NCI-H2227 (cell line): ENCODE data around the gene RECQL5.
"Not testable (repeated sequence)": the region's sequence is repeated elsewhere in the genome, so short reads cannot be mapped to it uniquely, and the experiment has no call there.

Experiments
- DNase-seq: peaks from one replicate; lab custom pipeline; 2025; ENCODE audit not compliant: unreplicated experiment; lab: John Stamatoyannopoulos, UW

The RECQL5 gene

GRCh38 chr17:75649687-75650086, 17.3 kb downstream of the RECQL5 start:
- DNase-seq: no peak

GRCh38 chr17:75647921-75648320, 19.0 kb downstream of the RECQL5 start:
- no peak for DNase-seq

- DNase-seq: no peak
Observed at GRCh38 chr17:75647061-75647460, 19.9 kb downstream of the RECQL5 start.

- DNase-seq: no peak
Observed at GRCh38 chr17:75646638-75646992, 20.3 kb downstream of the RECQL5 start.

- no peak for DNase-seq
Observed at GRCh38 chr17:75645889-75646637, 20.9 kb downstream of the RECQL5 start.

- DNase-seq: no peak
Observed at GRCh38 chr17:75645501-75645888, 21.5 kb downstream of the RECQL5 start.

GRCh38 chr17:75643643-75644017, 23.3 kb downstream of the RECQL5 start:
- no peak for DNase-seq

- DNase-seq: no peak
Observed at GRCh38 chr17:75642784-75643642, 23.9 kb downstream of the RECQL5 start.

- DNase-seq: no peak
Observed at GRCh38 chr17:75642182-75642783, 24.7 kb downstream of the RECQL5 start.

- DNase-seq: no peak
Observed at GRCh38 chr17:75641343-75641742, 25.6 kb downstream of the RECQL5 start.

GRCh38 chr17:75640556-75641119, 26.3 kb downstream of the RECQL5 start:
- no peak for DNase-seq

GRCh38 chr17:75639771-75640555, 27.0 kb downstream of the RECQL5 start:
- DNase-seq: no peak

GRCh38 chr17:75639327-75639726, 27.6 kb downstream of the RECQL5 start:
- DNase-seq: no peak

GRCh38 chr17:75638893-75639292, 28.1 kb downstream of the RECQL5 start:
- DNase-seq: no peak

- DNase-seq: not testable (repeated sequence)
Observed at GRCh38 chr17:75638039-75638438, 28.9 kb downstream of the RECQL5 start.

GRCh38 chr17:75637551-75637950, 29.4 kb downstream of the RECQL5 start:
- no peak for DNase-seq

- DNase-seq: no peak
Observed at GRCh38 chr17:75637143-75637538, 29.8 kb downstream of the RECQL5 start.

GRCh38 chr17:75636381-75637142, 30.4 kb downstream of the RECQL5 start:
- DNase-seq: no peak

GRCh38 chr17:75635610-75636202, 31.2 kb downstream of the RECQL5 start:
- no peak for DNase-seq
